Natural killer cell (primary cell): Measurements from ENCODE around the gene ZFAND2A. TPM values are rescaled to one million over a fixed set of nuclear protein-coding genes. Genes with fewer than 3 reads are reported as not detected.

Experiments used
- ATAC-seq, 3 donors: fragments of 150-1000 bp in 2 of 3; fragments of 200-7000 bp in 1 of 3; cut with Tn5 transposase; 1 replicate in 1 of 3; 2 replicates in 2 of 3; pipeline ENCODE4 v1.10.0; 2021; ENCODE audit warnings: mild to moderate bottlenecking in 2 of 3, moderate library complexity in 2 of 3
- DNase-seq, 2 donors: peaks; one replicate each; pipeline versions ENCODE4 v3.0.0 to v3.0.0-alpha.2; 2013 to 2021; ENCODE audit warnings: mixed read lengths in 1 of 2
- H3K27ac ChIP-seq: one replicate; pipeline ENCODE4 v1.5.1; 2013; ENCODE audit warnings: mild to moderate bottlenecking, low read length
- H3K27me3 ChIP-seq: one replicate; pipeline ENCODE4 v1.6.1; 2013; ENCODE audit warnings: low read length; ENCODE audit not compliant: control insufficient read depth, insufficient read depth
- H3K36me3 ChIP-seq: one replicate; pipeline ENCODE4 v1.6.1; 2013; ENCODE audit warnings: low read length; ENCODE audit not compliant: control insufficient read depth, insufficient read depth
- H3K4me1 ChIP-seq: one replicate; pipeline ENCODE4 v1.6.1; 2013; ENCODE audit warnings: low read length; ENCODE audit not compliant: control insufficient read depth, insufficient read depth
- H3K4me3 ChIP-seq: one replicate; pipeline ENCODE4 v1.5.1; 2013; ENCODE audit warnings: low read length
- H3K9me3 ChIP-seq: one replicate; pipeline ENCODE4 v1.6.1; 2013; ENCODE audit warnings: low read length; ENCODE audit not compliant: control insufficient read depth, insufficient read depth
- H3K27ac Mint-ChIP-seq, 2 donors: one replicate each; pipeline ENCODE4 v1.8.0; 2022; ENCODE audit warnings: mild to moderate bottlenecking in 2 of 2, mixed read lengths in 2 of 2, moderate library complexity in 1 of 2
- H3K27me3 Mint-ChIP-seq, 2 donors: one replicate each; pipeline ENCODE4 v1.8.0; 2022; ENCODE audit warnings: low read depth in 2 of 2, mixed read lengths in 2 of 2
- H3K36me3 Mint-ChIP-seq: one replicate; pipeline ENCODE4 v1.8.0; 2022; ENCODE audit warnings: mixed read lengths
- H3K4me1 Mint-ChIP-seq, 2 donors: one replicate each; pipeline ENCODE4 v1.8.0; 2022; ENCODE audit warnings: mixed read lengths in 2 of 2
- H3K4me3 Mint-ChIP-seq: one replicate; pipeline ENCODE4 v1.8.0; 2022; ENCODE audit warnings: mild to moderate bottlenecking, moderate library complexity, mixed read lengths
- H3K9me3 Mint-ChIP-seq, 2 donors: one replicate each; pipeline ENCODE4 v1.8.0; 2022; ENCODE audit warnings: mixed read lengths in 2 of 2
- CTCF ChIP-seq: fragments of 200-600 bp; IDR thresholded peaks from one replicate; pipeline ENCODE4 v1.8.0; 2022; ENCODE audit warnings: antibody characterized with exemption
- WGBS: methylation state at CpG from one replicate; pipeline ENCODE4 v1.1.7; 2013; ENCODE audit warnings: missing lambda C conversion rate; ENCODE audit not compliant: insufficient coverage; 5-methylcytosine and 5-hydroxymethylcytosine counted together
- intact Hi-C: fragments of 100-400 bp; cut with micrococcal nuclease; formaldehyde crosslinking; loops from one replicate; pipeline ENCODE4 v1.14.2; 2022
- total RNA-seq, 4 donors: library from RNA; stranded (reverse); fragments of 120-200 nt in 1 of 4; gene quantifications; one replicate each; pipeline versions ENCODE4 v1.2.3 to v1.2.4, GENCODE V29; 2013 to 2022

Gene ZFAND2A
- total RNA-seq, 3 donors from 2014 or later (not counting 1 experiment from before 2014, with no cell fraction given) = 99.1 to 122 (median 106) TPM

- WGBS = 39% methylated on average over 22 of the region's 22 CpGs
- peak; percentile 40 for TF ChIP-seq CTCF
- peak overlapping the region in 1 of 2 donors; percentile 65 for H3K27ac Mint-ChIP-seq
- no peaks in the 10 kb centered on the region for H3K27me3 ChIP-seq
- peaks cover 15 to 22% of the 10 kb centered on the region in 2 donors for H3K27me3 Mint-ChIP-seq
- intact Hi-C loops = loop anchor here (1.0 kb wide), 2 partner anchors 90 to 184 kb away; no protein-coding TSS in a partner anchor
- ATAC-seq (peak; percentile 72 to 79 (median 74)), DNase-seq (peak; percentile 74 to 82)
- H3K4me3 Mint-ChIP-seq = peak overlapping the region; percentile 76
- H3K36me3 Mint-ChIP-seq = no peaks in the 10 kb centered on the region
- peaks cover 8% of the 10 kb centered on the region for H3K4me1 ChIP-seq
- no peak overlapping the region for H3K27ac ChIP-seq
- H3K36me3 ChIP-seq = no peaks in the 10 kb centered on the region
- no peak overlapping the region for H3K4me3 ChIP-seq
- H3K9me3 ChIP-seq = no peaks in the 10 kb centered on the region
- peaks cover 12 to 14% of the 10 kb centered on the region in 2 donors for H3K4me1 Mint-ChIP-seq
- H3K9me3 Mint-ChIP-seq = no peaks in the 10 kb centered on the region
These were observed 16.9 kb upstream of the ZFAND2A start for GRCh38 chr7:1176891-1177373.

- Mint-ChIP-seq H3K27ac (peak overlapping the region in 1 of 2 donors; percentile 65), H3K27me3 (peaks cover 11 to 20% of the 10 kb centered on the region in 2 donors), H3K4me3 (peak overlapping the region; percentile 64), H3K36me3 (no peaks in the 10 kb centered on the region), H3K4me1 (peaks cover 12 to 14% of the 10 kb centered on the region in 2 donors), H3K9me3 (no peaks in the 10 kb centered on the region)
- H3K27ac ChIP-seq = no peak overlapping the region
- peaks cover 8% of the 10 kb centered on the region for H3K4me1 ChIP-seq
- DNase-seq (peak; percentile 82), ATAC-seq (peak; percentile 80 to 81 (median 80))
- intact Hi-C loops = loop anchor here (1.0 kb wide), 2 partner anchors 89 to 183 kb away; no protein-coding TSS in a partner anchor
- peak; percentile 77 for TF ChIP-seq CTCF
- H3K36me3 ChIP-seq = no peaks in the 10 kb centered on the region
- no peaks in the 10 kb centered on the region for H3K9me3 ChIP-seq
- 30% methylated on average over 44 of the region's 44 CpGs for WGBS
- H3K4me3 ChIP-seq = no peak overlapping the region
- H3K27me3 ChIP-seq = no peaks in the 10 kb centered on the region
These were observed 16.2 kb upstream of the ZFAND2A start for GRCh38 chr7:1175967-1176851.

GRCh38 chr7:1175597-1175966 is 15.6 kb upstream of the ZFAND2A start:
- no peaks in the 10 kb centered on the region for H3K36me3 Mint-ChIP-seq
- peaks cover 6 to 14% of the 10 kb centered on the region in 2 donors for H3K27me3 Mint-ChIP-seq
- H3K27me3 ChIP-seq = no peaks in the 10 kb centered on the region
- no peaks in the 10 kb centered on the region for H3K9me3 ChIP-seq
- H3K36me3 ChIP-seq = no peaks in the 10 kb centered on the region
- H3K27ac Mint-ChIP-seq = no peak overlapping the region
- intact Hi-C loops = no loop called here
- peaks cover 12 to 14% of the 10 kb centered on the region in 2 donors for H3K4me1 Mint-ChIP-seq
- H3K4me3 ChIP-seq = no peak overlapping the region
- 95% methylated on average over 14 of the region's 15 CpGs for WGBS
- no peak for DNase-seq
- no peak overlapping the region for H3K27ac ChIP-seq
- H3K4me1 ChIP-seq = peaks cover 8% of the 10 kb centered on the region
- no peak for TF ChIP-seq CTCF
- no peak for ATAC-seq
- H3K4me3 Mint-ChIP-seq = no peak overlapping the region
- no peaks in the 10 kb centered on the region for H3K9me3 Mint-ChIP-seq
